ENCODE measurements around the gene GCK. TPM values are rescaled to one million over a fixed set of nuclear protein-coding genes. Genes with fewer than 3 reads are reported as not detected.

Gene GCK
- total RNA-seq, 1 donor from 2014 or later, result 0.47 TPM

- intact Hi-C loops (cut with DNase I), result no loop called here
- Histone ChIP-seq H3K27me3 (ENCODE audit: low read depth) (peaks cover 25% of the 10 kb centered on the region), H3K27ac (no peak overlapping the region), H3K4me1 (no peaks in the 10 kb centered on the region), H3K36me3 (no peaks in the 10 kb centered on the region), H3K4me3 (no peak overlapping the region), H3K9me3 (no peaks in the 10 kb centered on the region)
- no peak for TF ChIP-seq CTCF (IDR thresholded peaks at IDR 0.05)
- no peak for DNase-seq
- ATAC-seq, result no peak
Observed at GRCh38 chr7:44224974-44225565, 35.8 kb upstream of the GCK start.

DNA sequence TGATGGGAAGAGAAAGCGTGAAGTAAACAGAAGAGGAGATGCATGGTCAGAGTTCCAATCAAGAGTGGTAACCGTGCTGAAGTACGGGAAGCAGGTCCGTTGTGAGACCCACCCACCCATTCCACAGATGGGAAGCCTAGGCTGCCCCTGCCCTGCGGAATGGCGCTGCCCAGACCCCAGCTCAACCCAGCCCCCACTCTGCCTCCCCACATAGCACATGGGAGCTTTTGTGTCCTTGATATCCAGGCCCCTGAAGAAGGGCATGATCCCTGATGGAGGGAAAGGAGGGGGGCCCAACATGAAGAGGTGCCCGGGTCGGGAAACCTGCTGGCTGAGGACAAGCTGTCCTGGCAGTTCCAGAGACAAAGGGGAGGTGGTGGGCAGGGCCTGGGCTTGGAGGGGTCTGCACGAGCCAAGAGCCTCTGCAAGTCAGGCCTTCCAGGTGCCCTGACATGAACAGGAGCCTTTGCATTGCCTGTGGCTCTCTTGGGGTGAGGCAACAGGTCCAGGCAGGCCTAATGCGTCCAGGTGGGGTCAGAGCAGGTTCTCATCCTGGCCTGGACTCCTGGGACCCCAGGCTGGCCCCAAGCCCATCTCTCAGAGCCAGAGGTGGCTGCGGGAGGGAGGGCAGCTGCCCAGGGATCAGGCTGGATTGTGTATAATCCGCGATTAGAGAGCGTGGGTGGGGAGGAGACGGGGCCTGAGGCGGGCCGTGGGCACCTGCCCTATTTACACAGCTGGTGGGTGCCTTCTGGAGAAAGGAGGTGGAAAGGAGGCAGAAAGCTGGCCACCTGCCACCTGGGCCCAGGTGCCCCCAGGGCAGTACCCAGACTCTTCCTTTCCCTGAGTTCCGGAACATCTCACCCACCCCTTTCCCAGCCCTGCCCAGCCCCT, 35.1 kb upstream of the GCK start:
- Histone ChIP-seq H3K27me3 (ENCODE audit: low read depth) (peaks cover 25% of the 10 kb centered on the region), H3K4me1 (no peaks in the 10 kb centered on the region), H3K36me3 (no peaks in the 10 kb centered on the region), H3K27ac (no peak overlapping the region), H3K4me3 (no peak overlapping the region), H3K9me3 (no peaks in the 10 kb centered on the region)
- ATAC-seq (no peak), DNase-seq (peak; percentile 34)
- no peak for TF ChIP-seq CTCF (IDR thresholded peaks at IDR 0.05)
- intact Hi-C loops (cut with DNase I), result no loop called here

DNA sequence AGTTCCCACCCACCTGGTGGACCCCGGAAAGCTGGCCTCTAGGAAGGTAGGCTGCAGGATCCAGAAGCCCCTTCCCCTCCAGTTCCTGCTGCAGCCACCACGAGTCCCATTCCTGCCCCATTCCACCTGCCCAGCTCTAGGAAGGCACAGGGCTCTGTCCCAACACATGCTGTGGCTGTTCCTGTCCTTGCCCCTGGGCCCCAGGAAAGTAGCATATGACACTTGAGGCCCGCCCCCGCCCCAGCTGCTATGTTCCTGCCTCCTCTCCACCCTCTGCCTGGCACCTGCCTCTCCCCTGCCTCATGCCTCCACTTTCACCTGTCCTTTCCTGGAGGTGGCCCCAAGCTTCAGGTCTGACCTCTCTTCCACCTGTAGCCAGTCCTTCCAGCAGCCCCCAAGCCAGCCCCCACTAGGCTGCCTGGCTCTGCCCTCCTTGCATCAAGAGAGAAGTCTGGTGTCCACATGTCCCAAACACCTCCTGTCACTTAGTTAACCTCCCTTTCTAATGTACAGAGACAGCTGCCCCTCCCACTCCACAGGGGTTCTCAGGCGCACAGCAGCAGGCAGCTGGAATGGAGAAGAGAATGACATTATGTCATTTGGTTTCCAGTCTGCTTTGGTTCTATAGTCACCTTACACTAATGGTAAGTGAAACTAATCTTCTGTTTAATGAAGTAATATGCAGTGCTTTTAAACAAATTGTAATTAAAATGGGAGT, 34.3 kb upstream of the GCK start:
- H3K9me3 ChIP-seq, result no peaks in the 10 kb centered on the region
- no peak overlapping the region for H3K4me3 ChIP-seq
- ATAC-seq (no peak), DNase-seq (peak; percentile 10)
- H3K27ac ChIP-seq, result no peak overlapping the region
- H3K36me3 ChIP-seq, result no peaks in the 10 kb centered on the region
- H3K4me1 ChIP-seq, result no peaks in the 10 kb centered on the region
- intact Hi-C loops (cut with DNase I), result no loop called here
- no peak for TF ChIP-seq CTCF (IDR thresholded peaks at IDR 0.05)
- H3K27me3 ChIP-seq (ENCODE audit: low read depth), result peaks cover 25% of the 10 kb centered on the region

GRCh38 chr7:44222776-44223261, 33.6 kb upstream of the GCK start:
- no peak overlapping the region for H3K27ac ChIP-seq
- H3K27me3 ChIP-seq (ENCODE audit: low read depth), result peaks cover 22% of the 10 kb centered on the region
- no peaks in the 10 kb centered on the region for H3K4me1 ChIP-seq
- TF ChIP-seq CTCF (IDR thresholded peaks at IDR 0.05), result no peak
- intact Hi-C loops (cut with DNase I), result no loop called here
- no peaks in the 10 kb centered on the region for H3K36me3 ChIP-seq
- DNase-seq (peak; percentile 27), ATAC-seq (no peak)
- H3K9me3 ChIP-seq, result no peaks in the 10 kb centered on the region
- no peak overlapping the region for H3K4me3 ChIP-seq

- Histone ChIP-seq H3K27me3 (ENCODE audit: low read depth) (peaks cover 22% of the 10 kb centered on the region), H3K4me1 (no peaks in the 10 kb centered on the region), H3K36me3 (no peaks in the 10 kb centered on the region), H3K4me3 (no peak overlapping the region), H3K27ac (no peak overlapping the region), H3K9me3 (no peaks in the 10 kb centered on the region)
- ATAC-seq (no peak), DNase-seq (peak; percentile 14)
- intact Hi-C loops (cut with DNase I), result no loop called here
- TF ChIP-seq CTCF (IDR thresholded peaks at IDR 0.05), result no peak
Observed at GRCh38 chr7:44222074-44222473, 32.8 kb upstream of the GCK start.

All from lower lobe of right lung (tissue), 2 donors.